Measurements from ENCODE around the gene AACS. TPM values are rescaled to one million over a fixed set of nuclear protein-coding genes. Genes with fewer than 3 reads are reported as not detected.
A peak's percentile ranks its signal among the peaks of the same experiment; 100 is the strongest.

The AACS gene
- total RNA-seq, 1 experiment from 2014 or later: 12.6 TPM

DNA sequence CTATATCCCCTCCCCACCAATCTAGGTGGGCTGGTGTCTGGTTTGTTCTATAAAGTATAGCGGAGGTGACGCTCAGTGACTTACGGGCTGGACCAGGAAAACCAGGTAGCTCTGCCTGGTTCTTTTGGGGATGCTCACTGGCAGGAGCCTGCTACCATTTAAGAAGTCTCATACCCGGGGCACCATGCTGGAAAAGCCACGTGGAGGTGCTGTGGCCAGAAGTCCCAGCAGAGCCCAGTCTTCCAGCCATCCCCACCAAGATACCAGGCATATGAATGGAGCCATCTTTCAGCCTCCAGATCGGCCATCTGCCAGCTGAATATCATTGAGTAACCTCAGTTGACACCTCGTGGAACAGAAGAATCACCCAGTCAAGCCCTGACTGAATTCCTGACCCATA lies 87.2 kb downstream of the AACS start:
- DNase-seq (ENCODE audit: low read depth): no peak

DNA sequence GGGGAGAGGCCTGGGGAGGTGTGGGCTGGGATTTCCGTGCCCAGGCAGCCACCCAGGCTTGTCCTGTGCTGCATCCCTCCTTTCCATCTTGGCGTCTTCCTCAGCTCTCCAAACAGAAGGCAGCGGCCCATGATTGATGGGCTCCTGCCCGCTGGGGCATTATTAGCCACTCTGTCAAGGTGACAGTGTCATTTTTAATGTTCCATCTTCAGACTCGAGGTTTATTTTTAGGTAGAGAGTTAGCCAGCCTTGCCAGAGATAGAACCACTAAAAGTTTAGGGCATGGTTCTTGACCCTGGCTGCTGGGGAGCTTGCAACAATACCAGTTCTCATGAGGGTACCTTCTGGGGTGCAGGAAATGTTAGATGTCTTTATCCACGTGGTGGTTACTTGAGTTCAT lies 90.1 kb downstream of the AACS start:
- DNase-seq (ENCODE audit: low read depth): no peak

DNA sequence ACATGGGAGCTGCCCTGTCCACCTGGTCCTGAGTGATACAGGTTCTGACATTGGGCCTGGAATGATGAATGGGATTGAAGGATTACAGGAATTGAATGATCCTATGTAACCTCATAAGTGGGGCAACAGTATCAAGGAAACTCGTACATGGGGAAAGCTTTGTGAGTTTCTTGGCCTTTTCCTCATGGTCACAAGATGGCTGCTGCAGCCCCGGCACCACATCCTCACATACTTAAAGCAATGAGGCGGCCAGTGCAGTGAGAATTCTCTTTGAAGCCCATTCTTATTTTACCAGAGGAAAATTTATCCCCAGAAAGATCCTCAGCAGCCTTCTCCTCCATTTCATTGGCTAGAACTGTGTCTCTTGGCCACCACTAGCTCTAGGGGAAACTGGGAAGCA lies 91.9 kb downstream of the AACS start:
- no peak for DNase-seq (ENCODE audit: low read depth)

DNA sequence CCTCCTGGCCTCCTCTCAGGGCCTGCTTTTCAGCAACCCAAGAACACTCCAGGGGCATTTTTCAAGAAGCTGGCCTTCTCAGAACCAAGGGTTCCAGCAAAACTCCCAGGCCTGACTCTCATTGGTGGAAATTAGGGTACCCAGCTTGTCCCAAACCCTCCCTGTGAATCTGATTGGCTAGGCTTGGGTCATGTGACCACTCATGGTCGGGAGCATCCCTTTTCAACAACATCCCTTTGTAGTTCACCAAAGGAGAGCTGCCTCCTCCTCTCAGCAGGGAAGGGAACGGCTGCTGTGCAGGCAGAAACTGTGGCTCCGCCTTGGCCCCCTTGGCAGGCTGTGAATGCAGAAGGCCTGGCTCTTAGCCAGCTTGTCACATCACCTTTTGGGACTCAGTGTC lies 94.5 kb downstream of the AACS start:
- no peak for DNase-seq (ENCODE audit: low read depth)

DNA sequence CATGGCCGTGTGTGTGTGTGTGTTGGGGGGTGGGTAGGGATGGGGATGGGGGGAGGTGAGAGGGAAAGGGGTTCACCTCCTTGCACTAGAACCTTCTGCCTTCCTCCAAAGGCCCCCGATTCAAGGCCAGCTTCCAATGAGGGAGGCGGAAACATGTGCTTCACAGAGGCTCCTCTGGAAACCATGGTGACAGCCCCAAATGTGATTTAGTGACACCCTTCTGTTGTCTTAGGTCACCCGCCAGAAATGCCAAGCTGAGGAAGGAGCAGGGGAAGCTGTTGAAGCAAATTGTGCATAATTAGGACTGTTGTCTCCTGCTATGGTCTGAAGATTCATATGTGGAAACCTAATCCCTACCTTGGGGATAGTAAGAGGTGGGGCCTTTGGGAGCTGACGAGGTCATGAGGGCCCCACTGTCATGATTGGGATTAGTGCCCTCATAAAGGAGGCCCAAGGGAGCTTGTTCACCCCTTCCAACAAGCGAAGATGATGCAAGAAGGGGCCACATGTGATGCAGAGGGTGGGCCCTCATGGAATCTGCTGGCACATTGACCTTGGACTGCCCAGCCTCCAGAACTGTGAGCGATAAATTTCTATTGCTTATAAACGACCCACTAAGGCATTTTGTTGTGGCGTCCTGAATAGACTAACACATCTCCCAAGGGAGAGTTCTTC lies 95.2 kb downstream of the AACS start:
- DNase-seq (ENCODE audit: low read depth): no peak

DNA sequence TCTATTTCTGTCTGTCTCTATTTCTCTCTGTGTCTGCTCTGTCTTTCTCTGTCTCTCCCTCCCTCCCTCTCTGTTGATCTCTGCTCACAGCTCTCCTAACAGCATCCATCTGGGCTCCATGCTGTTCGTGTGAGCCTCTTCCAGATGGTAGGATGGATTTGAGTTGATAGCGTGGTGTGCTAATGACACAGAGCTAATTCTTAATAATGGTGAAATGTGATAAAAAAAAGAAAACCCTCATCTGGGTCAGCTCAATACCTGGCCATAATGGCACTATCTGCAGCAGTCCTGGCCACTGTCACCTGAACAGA lies 96.4 kb downstream of the AACS start:
- no peak for DNase-seq (ENCODE audit: low read depth)

DNA sequence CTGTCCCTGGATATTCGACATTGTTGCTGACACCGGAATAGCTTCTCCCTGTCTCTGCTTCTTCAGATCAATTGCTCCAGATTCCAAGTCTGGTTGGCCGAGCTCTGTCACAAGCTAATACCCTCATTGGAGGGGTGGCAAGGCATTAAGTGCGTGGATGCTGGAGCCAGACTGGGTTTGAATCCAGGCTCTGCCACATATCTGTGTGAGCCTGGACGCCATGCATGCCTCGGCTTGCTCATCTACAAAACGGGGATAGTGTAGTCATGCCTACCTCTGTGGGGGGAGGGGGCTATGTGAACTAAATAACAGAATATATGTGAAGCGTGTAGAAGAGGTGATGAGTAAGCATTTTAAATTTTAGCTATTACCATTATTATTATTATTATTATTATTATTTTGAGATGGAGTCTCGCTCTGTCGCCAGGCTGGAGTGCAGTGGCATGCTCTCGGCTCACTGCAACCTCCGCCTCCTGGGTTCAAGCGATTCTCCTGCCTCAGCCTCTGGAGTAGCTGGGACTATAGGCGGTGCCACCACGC lies 97.3 kb downstream of the AACS start:
- DNase-seq (ENCODE audit: low read depth): no peak

DNA sequence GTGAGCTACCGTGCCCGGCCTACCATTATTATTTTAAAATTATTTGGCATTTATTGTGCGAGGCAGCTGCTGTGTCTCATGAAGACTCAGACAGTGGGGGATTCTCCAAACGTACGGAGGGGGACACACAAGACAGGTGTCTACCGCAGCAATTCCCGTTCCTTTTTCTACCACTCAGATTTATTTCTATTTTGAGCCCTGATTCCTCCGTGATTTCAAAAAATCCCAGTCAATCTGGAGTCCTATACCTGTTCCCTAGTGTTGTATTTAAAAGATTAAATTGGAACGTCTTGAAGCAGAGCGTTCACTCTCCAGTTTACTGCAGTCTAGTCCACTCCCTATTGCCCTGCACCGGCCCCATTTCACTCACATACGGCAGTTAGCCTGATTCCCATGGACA lies 97.9 kb downstream of the AACS start:
- no peak for DNase-seq (ENCODE audit: low read depth)

DNA sequence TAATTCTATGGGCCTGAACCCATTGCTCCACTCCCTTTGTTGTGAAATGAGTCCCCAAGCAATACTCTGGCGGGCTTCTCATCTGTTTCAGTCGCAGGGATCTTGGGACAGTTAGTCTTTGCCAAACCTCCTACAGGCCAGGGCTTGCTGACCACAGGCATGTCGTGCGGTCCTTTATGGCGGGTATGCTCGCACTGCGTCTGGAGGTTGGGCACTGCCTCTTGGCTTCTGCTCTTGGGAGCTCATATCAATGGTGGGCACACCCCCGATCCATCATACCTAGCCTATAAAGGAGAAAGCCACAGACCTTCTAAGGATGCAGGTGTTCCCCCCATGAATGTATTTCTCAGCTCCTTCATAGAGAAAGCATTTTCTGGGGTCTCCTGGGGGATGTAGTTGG lies 99.3 kb downstream of the AACS start:
- DNase-seq (ENCODE audit: low read depth): no peak

DNA sequence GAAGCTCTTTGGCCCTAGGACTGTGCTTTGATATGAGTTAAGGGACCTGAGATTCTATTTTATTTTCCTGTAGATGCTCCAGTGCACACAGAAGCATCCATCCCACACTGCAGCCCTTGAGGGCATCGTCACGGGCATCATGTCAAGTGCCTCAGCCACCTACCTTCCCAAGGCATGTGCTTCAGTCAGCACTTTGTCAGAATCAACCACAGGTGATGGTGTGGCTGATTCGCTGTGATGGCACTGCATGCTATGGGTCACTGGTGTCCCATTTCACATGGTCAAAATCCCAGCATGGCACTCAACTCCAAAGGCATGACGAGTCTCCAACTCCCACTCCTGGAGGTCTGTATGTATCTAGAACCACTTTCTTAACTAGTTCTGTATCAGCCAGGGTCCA lies 100.8 kb downstream of the AACS start:
- no peak for DNase-seq (ENCODE audit: low read depth)

DNA sequence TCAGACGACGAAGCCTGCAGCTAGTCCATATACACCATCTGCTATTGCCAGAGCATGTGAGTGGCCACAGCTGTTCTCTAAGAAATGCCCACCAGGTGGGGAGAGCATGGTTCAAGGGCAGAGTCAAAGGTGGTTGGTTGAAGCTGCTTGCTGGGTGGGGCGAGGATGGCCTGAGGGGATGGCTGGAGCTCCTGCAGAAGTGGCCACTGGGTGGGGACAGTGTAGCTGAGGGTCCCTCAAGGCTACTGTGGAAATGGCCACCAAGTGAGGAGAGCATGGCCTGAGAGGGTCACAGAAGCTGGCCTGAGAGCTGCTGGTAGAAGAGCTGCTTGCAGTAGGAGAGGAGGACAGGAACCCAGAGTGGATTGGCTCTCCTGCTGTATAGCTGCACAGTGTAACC lies 102.4 kb downstream of the AACS start:
- DNase-seq (ENCODE audit: low read depth): no peak

DNA sequence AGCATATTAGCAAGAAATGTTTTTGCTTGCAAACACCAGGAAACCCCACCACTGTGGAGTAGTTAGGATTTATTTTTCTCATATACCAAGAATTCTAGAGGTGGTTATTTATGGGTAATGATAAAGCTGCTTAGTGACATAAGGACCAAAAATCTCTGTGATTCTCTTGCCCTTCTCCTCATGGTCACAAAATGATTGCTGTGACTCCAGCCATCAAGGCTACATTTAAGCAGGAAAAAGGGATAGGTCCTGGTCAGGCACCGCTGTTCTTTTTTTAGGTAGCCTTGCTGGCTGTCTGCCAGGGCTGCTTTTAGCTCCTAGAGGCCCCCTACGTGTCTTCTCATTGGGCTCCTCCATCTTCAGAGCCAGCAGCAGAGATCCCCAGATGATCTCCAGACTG lies 104.2 kb downstream of the AACS start:
- DNase-seq (ENCODE audit: low read depth): no peak

DNA sequence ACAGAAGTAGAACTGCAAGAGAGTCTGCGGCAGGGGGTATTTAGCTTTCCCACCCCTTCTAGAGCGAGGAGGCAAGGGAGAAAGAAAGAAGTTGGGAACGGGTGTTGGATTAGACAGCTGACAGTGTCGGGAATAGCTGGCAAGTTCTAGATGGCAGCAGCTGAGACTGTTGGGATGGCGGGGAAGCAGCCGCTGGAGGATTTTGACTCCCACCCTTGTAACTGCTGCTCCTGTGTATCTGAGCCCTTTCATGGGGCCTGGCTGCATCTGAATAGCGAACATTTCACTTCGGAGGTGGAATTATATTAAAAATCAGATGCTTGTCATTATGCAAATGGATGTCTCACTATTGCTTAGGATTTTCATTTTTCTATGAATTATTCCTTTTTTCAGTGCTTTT lies 104.6 kb downstream of the AACS start:
- no peak for DNase-seq (ENCODE audit: low read depth)

DNA sequence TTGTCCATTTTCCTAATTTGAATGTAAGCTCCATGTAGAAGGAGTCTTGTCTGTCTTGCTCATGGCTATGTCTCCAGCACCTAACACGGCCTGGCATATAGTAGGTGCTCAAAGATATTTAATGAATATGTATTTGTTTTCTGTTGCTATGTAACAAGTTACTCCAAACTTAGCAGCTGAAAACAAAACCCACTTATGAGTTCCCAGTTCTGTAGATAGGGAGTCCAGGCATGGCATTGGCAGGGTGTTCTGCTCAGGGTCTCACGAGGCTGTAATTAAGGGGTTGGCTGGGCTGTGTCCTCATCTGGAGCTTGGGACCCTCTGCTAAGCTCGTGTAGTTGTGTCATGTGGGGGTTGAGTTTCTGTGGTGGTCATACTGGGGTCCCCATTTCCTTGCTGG lies 106.0 kb downstream of the AACS start:
- DNase-seq (ENCODE audit: low read depth): no peak

DNA sequence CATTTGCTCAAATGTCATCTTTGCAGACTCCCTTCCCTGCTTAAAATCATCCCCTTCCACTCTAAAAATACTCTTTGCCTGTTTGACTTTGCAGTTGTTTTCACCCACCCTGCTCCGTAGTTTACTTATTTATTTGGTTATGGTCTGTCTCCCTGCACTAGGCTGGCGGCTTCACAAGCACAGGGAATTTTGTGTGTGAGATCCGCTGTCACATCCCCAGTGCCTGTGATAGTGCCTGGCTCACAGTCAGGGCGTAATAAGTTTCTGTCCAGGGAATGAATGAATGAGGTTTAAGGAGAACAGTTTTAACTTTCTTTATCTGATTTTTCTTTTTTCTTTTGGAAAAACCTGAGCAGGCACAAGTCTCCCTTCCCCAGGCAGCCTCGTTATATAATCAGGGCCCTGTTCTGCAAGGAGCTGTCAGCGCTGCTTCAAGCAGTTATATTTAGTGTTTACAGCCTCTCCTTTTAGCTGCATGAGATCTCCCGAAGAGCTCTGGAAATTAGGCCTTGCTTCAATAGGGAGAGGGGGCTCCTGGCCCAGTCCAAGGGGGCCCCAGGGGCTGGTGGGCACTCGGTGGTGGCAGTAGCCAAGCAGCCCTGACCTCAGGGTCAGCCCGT lies 107.1 kb downstream of the AACS start:
- no peak for DNase-seq (ENCODE audit: low read depth)

DNA sequence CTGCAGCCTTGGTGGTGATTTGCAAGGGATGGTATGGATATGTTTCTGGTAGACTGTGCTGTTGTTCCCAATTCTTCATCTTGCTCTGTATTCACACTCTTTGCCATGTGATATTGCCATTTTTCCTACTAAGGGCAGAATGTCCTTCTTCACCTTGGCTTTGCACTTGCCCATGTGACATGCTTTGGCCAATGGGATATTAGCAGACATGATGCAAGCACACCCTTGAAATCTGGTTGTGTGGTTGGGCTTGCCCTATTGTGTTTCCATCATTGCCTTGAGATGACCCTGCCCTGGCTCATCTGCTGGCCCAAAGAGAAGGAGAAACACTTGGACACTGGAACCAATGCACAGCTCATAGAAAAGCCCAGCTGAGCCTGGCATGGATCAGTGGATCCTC lies 110.3 kb downstream of the AACS start:
- DNase-seq (ENCODE audit: low read depth): no peak

DNA sequence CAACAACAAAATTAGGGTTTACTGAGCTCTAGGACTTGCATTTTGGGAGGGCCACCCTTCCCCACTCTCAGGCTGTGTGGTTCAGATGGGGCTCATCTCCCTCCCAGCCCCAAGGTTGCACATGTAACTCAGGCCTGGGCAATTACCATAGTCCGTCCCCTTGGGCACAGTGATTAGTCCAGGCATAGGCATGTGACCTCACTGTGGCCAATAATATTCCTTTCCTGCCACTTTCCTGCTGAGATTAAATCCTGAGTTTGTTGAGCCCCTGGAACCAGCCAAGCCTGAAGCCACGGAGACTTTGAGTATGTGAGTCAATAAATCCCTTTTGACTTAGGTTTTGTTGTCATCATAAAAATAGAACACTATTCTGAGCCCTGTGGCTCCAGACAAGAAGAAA lies 113.0 kb downstream of the AACS start:
- no peak for DNase-seq (ENCODE audit: low read depth)

DNA sequence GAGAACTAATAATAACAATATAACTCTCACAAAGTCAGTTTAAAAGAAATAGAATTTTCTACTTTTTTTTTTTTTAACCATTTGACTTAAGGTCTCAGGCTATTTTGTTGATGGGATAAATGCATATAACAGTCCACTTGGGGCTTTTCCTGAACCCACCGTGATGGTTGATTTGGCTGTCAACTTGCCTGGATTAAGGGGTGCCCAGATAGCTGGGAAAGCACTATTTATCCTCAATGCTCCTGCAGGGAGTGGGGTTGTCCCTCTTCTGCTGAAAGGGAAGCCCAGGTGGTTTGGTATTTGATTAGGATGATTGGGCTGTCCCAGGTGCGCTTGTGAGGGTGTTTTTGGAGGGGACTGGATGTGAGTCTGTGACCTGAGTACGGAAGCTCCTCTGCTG lies 114.9 kb downstream of the AACS start:
- DNase-seq (ENCODE audit: low read depth): no peak

DNA sequence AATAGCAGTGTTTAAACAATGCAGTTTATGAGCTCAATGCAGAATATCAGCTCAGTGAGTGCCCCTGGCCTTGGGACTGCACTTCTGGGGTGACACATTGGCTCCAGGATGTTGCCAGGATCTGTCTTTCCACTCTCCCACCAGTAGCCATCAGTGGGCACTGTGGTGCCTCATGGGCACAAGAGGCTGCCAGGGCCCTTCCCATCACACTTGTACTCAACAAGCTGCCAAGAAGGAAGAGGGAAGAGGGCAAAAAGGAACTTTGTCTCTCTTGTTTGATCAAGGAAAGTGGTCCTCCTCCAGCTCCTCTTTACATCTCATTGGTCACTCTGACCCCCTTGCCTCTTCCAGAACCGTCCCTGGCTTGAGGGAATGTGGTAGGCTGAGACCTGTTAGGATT lies 115.9 kb downstream of the AACS start:
- no peak for DNase-seq (ENCODE audit: low read depth)

DNA sequence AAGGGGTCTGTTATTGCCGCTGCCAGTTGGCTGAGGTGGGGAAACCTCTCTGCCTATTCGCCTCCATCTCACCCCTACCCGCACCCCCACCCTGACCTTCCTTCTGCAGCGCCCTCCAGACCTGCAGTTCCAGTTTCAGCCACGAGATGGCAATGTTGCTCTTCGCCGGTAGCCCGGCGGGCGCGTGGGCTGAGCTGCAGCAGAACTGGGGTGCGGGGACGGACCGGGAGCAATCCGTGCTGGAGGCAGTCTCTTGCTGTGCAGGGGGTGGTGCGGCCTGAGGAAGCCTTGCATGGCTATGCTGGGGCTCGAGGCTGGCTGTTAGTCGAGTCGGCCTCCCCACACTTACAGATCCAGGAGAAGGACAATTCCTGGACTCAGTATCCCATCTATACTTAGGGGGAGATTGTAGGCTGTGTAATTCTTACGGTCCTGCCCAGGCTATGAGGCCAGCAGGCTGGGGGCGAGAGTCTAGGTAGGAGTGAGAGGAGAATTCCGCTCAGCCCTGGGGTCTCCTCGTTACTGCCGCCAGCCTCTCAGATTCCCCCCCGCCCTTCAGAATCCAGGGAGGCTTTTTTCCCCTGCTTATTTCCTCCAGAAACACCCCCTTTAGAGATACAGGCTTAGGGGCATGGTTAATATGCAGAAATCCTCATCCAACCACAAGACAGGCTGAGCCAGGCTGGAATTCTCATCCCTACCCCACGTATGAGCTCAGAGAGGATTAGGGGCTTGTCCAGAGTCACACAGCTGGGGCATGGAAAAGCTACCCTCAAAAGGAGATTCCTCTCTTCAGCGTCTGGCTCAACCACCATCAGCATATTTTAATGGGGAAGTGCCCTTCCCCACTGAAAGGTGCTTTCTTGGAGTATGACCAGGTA lies 118.2 kb downstream of the AACS start:
- peak; percentile 90 for DNase-seq (ENCODE audit: low read depth)

DNA sequence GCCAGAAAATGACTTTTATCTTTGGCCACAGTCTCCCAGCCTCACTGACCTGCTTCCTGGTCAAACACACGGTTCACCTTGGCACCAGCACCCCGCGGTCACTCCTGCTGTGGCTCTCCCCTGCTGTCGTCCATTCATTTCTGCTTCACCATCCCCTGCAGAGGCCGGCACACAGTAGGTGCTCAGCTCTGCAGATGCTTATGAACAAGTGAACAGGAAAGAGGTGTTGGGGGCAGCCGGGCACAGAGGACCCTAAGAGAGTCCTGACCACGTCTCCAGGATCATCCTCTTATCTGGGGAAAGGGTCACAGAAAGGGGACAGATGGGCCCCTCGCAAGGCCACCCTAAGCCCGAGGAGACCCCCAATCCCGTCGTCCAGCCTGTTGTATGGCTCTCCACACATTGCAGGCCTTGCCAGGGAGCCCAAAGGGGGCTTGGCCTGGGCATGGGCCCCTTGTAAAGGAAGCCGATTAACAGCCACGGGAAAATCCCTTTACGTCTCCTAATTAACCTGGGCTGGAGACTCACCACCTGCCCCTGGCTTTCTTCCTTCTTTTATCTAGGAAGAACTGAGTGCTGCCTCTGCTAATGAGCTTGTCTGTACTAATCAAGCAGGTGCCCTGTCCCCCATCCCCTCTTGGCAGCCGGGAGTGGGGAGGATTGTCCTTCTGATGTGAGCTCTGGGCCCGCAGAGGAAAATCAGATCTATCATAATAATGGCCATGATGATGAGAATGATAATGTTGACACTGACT lies 119.2 kb downstream of the AACS start:
- DNase-seq (ENCODE audit: low read depth): no peak

DNA sequence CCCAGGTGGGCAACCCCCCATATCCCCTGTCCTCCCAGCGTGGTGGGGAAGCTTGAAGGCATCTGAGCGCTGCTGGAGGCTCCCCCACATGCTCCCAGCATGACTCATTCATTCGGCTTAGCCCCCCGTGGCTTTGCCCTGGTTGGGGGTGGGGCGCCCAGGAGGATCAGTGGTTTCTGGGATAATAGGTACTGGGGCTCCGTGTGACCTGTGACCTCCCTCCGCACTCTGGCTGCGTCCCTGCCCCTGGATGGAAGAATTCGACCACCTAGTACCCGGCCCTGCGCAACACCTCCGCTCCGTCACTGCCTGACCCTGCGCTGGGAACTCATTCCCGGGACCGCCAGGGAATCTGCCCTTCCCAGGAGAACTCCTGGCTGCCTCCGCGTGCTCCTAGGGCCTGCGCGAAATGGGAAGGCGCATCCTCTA lies 120.1 kb downstream of the AACS start:
- DNase-seq (ENCODE audit: low read depth): peak; percentile 73
